ENCODE measurements around the gene KREMEN2. TPM values are rescaled to one million over a fixed set of nuclear protein-coding genes. Genes with fewer than 3 reads are reported as not detected.

The KREMEN2 gene
- total RNA-seq, 2 experiments from 2014 or later = not detected

- no peak for TF ChIP-seq CTCF (IDR thresholded peaks at IDR 0.05)
- CTCF ChIA-PET = interaction anchor here (1.0 to 1.3 kb wide), 3 partner anchors 11 to 62 kb away, joined by 3 to 4 read pairs (median 3); no protein-coding TSS in a partner anchor
- Mint-ChIP-seq H3K27ac (no peak overlapping the region), H3K27me3 (peaks cover 33% of the 10 kb centered on the region), H3K4me1 (ENCODE audit: low read depth) (peaks cover 23% of the 10 kb centered on the region), H3K9me3 (no peaks in the 10 kb centered on the region), H3K36me3 (ENCODE audit: low read depth) (no peaks in the 10 kb centered on the region), H3K4me3 (peak overlapping the region; percentile 38)
- Histone ChIP-seq H3K4me1 (ENCODE audit: insufficient read depth, low read length) (peaks cover 54% of the 10 kb centered on the region), H3K4me3 (ENCODE audit: low read length) (peak overlapping the region; percentile 56), H3K27ac (ENCODE audit: low read depth in 1 of 2, low read length in 2 of 2) (no peak overlapping the region), H3K9me3 (ENCODE audit: control insufficient read depth in 1 of 2, insufficient read depth in 1 of 2, low read length in 2 of 2) (peaks cover 0 to 23% of the 10 kb centered on the region in 2 experiments), H3K27me3 (ENCODE audit: control insufficient read depth in 1 of 2, insufficient read depth in 2 of 2, low read length in 2 of 2) (peaks cover 29 to 37% of the 10 kb centered on the region in 2 experiments), H3K36me3 (ENCODE audit: insufficient read depth, low read length) (no peaks in the 10 kb centered on the region)
- POLR2A ChIA-PET = interaction anchor here (1.0 to 5.0 kb wide), 2 partner anchors 11 to 58 kb away, joined by 3 to 22 read pairs; partner anchors contain the start of genes FLYWCH1 and PKMYT1
- intact Hi-C loops (cut with DNase I, micrococcal nuclease) = loop anchor here in 1 of 2 experiments (1.0 kb wide), 1 partner anchor 10 kb away; the partner anchor contains the start of gene PKMYT1
- DNase-seq (peak in 13 of 14 experiments; percentile 39 to 85 (median 56)), ATAC-seq (ENCODE audit: poor library complexity) (peak; percentile 69)
Observed at GRCh38 chr16:2969545-2970521, 5.8 kb downstream of the KREMEN2 start.

- no peaks in the 10 kb centered on the region for H3K36me3 Mint-ChIP-seq (ENCODE audit: low read depth)
- DNase-seq (no peak), ATAC-seq (ENCODE audit: poor library complexity) (no peak)
- peaks cover 23 to 33% of the 10 kb centered on the region in 2 experiments for H3K27me3 ChIP-seq (ENCODE audit: control insufficient read depth in 1 of 2, insufficient read depth in 2 of 2, low read length in 2 of 2)
- POLR2A ChIA-PET = interaction anchor here (5.0 kb wide), 1 partner anchor 10 kb away, joined by 22 read pairs; the partner anchor contains the start of gene PKMYT1
- no peaks in the 10 kb centered on the region for H3K9me3 Mint-ChIP-seq
- peak overlapping the region; percentile 56 for H3K4me3 ChIP-seq (ENCODE audit: low read length)
- H3K4me1 Mint-ChIP-seq (ENCODE audit: low read depth) = peaks cover 19% of the 10 kb centered on the region
- no peak overlapping the region for H3K27ac ChIP-seq (ENCODE audit: low read depth in 1 of 2, low read length in 2 of 2)
- no peak overlapping the region for H3K27ac Mint-ChIP-seq
- H3K4me3 Mint-ChIP-seq = peak overlapping the region; percentile 67
- no peak for TF ChIP-seq CTCF (IDR thresholded peaks at IDR 0.05)
- H3K36me3 ChIP-seq (ENCODE audit: insufficient read depth, low read length) = no peaks in the 10 kb centered on the region
- peaks cover 0 to 22% of the 10 kb centered on the region in 2 experiments for H3K9me3 ChIP-seq (ENCODE audit: control insufficient read depth in 1 of 2, insufficient read depth in 1 of 2, low read length in 2 of 2)
- peaks cover 28% of the 10 kb centered on the region for H3K27me3 Mint-ChIP-seq
- peaks cover 47% of the 10 kb centered on the region for H3K4me1 ChIP-seq (ENCODE audit: insufficient read depth, low read length)
- CTCF ChIA-PET = interaction anchor here (1.0 to 1.3 kb wide), 3 partner anchors 11 to 61 kb away, joined by 3 to 4 read pairs (median 3); no protein-coding TSS in a partner anchor
- intact Hi-C loops (cut with DNase I, micrococcal nuclease) = no loop called here
Observed at GRCh38 chr16:2970563-2970962, 6.5 kb downstream of the KREMEN2 start.

- Histone ChIP-seq H3K27ac (ENCODE audit: low read depth in 1 of 2, low read length in 2 of 2) (no peak overlapping the region), H3K4me1 (ENCODE audit: insufficient read depth, low read length) (peaks cover 39% of the 10 kb centered on the region), H3K36me3 (ENCODE audit: insufficient read depth, low read length) (no peaks in the 10 kb centered on the region), H3K27me3 (ENCODE audit: control insufficient read depth in 1 of 2, insufficient read depth in 2 of 2, low read length in 2 of 2) (peaks cover 15 to 25% of the 10 kb centered on the region in 2 experiments), H3K4me3 (ENCODE audit: low read length) (no peak overlapping the region), H3K9me3 (ENCODE audit: control insufficient read depth in 1 of 2, insufficient read depth in 1 of 2, low read length in 2 of 2) (peaks cover 0 to 15% of the 10 kb centered on the region in 2 experiments)
- Mint-ChIP-seq H3K9me3 (no peaks in the 10 kb centered on the region), H3K27me3 (peaks cover 22% of the 10 kb centered on the region), H3K27ac (no peak overlapping the region), H3K4me1 (ENCODE audit: low read depth) (peaks cover 19% of the 10 kb centered on the region), H3K4me3 (peak overlapping the region; percentile 67), H3K36me3 (ENCODE audit: low read depth) (no peaks in the 10 kb centered on the region)
- no peak for ATAC-seq (ENCODE audit: poor library complexity)
- no peak for TF ChIP-seq CTCF (IDR thresholded peaks at IDR 0.05)
- ChIA-PET CTCF (no interaction called here), POLR2A (interaction anchor here (5.0 kb wide), 1 partner anchor 9 kb away, joined by 22 read pairs; the partner anchor contains the start of gene PKMYT1)
- no peak for DNase-seq
- intact Hi-C loops (cut with DNase I, micrococcal nuclease) = no loop called here
Observed at GRCh38 chr16:2971134-2971984, 7.3 kb downstream of the KREMEN2 start.
